Activated T-helper 17 cell treated with anti-CD3 and anti-CD28 coated beads, Interleukin-2, amount 50 U/mL, for 72 hours (primary cell): ENCODE measurements around the gene FCRL2. TPM values are rescaled to one million over a fixed set of nuclear protein-coding genes. Genes with fewer than 3 reads are reported as not detected.
"Not testable (repeated sequence)": the region's sequence is repeated elsewhere in the genome, so short reads cannot be mapped to it uniquely, and the experiment has no call there.

Source experiments
- ATAC-seq: fragments of 150-1000 bp; cut with Tn5 transposase; replicated peaks from 2 replicates; pipeline ENCODE4 v1.10.0; 2021; ENCODE audit warnings: mild to moderate bottlenecking, moderate library complexity
- H3K27ac Mint-ChIP-seq: one replicate; pipeline ENCODE4 v1.8.0; 2022; ENCODE audit warnings: mixed read lengths
- H3K27me3 Mint-ChIP-seq: one replicate; pipeline ENCODE4 v1.8.0; 2022; ENCODE audit warnings: mixed read lengths
- H3K36me3 Mint-ChIP-seq: one replicate; pipeline ENCODE4 v1.8.0; 2022; ENCODE audit warnings: low read depth, mild to moderate bottlenecking, mixed read lengths
- H3K4me1 Mint-ChIP-seq: one replicate; pipeline ENCODE4 v1.8.0; 2022; ENCODE audit warnings: mixed read lengths
- H3K4me3 Mint-ChIP-seq: one replicate; pipeline ENCODE4 v1.8.0; 2022; ENCODE audit warnings: mild to moderate bottlenecking, mixed read lengths
- H3K9me3 Mint-ChIP-seq: one replicate; pipeline ENCODE4 v1.8.0; 2022; ENCODE audit warnings: mixed read lengths
- total RNA-seq, 2 donors: library from RNA; stranded (reverse); gene quantifications; one replicate each; pipeline ENCODE4 v1.2.3, GENCODE V29; 2022

The FCRL2 gene
- total RNA-seq, 2 donors from 2014 or later = not detected

DNA sequence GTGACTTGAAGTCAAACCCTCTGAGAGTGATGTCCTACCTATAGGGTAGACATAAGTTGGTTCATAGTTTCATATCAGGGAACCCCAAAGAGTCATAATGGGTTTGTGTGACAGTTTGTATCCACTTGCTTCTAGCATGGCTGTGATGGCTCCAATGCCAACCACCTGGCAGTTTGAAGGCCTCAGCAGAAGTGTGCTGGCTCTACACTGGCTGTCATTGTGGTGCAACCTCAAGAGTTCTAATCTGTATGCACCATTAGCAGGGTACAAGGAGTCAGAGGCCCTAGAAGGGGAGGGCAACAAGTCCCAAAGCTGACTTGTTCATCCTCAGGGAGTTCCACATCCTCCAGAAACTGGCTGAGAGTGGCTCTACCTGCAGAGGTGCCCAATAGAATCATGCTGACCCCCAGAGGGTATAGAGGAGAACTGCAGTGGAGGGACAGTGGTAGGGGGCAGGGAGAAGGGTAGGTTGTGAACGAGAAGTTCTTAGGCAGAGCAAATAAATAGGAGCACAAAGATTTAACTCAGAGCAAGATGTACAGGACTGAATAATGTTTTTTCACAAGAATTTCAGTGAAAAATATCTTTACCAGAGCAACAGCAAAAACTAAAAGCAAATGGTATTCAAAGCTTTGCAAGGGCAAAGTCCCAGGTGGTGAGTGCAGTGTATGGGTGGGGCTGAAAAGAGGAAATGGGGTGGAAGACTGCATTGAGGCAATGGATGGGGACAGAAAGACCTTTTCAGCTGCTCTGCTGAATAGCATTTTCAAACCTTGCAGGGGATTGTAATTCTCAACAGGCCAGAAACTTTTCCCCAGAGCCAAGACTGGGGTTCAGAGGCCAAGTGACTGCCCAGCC, 3.2 kb downstream of the FCRL2 start:
- no peak overlapping the region for H3K4me3 Mint-ChIP-seq
- no peak overlapping the region for H3K27ac Mint-ChIP-seq
- H3K4me1 Mint-ChIP-seq = no peaks in the 10 kb centered on the region
- H3K27me3 Mint-ChIP-seq = peaks cover 13% of the 10 kb centered on the region
- H3K36me3 Mint-ChIP-seq = no peaks in the 10 kb centered on the region
- H3K9me3 Mint-ChIP-seq = no peaks in the 10 kb centered on the region
- ATAC-seq = peak; percentile 23

DNA sequence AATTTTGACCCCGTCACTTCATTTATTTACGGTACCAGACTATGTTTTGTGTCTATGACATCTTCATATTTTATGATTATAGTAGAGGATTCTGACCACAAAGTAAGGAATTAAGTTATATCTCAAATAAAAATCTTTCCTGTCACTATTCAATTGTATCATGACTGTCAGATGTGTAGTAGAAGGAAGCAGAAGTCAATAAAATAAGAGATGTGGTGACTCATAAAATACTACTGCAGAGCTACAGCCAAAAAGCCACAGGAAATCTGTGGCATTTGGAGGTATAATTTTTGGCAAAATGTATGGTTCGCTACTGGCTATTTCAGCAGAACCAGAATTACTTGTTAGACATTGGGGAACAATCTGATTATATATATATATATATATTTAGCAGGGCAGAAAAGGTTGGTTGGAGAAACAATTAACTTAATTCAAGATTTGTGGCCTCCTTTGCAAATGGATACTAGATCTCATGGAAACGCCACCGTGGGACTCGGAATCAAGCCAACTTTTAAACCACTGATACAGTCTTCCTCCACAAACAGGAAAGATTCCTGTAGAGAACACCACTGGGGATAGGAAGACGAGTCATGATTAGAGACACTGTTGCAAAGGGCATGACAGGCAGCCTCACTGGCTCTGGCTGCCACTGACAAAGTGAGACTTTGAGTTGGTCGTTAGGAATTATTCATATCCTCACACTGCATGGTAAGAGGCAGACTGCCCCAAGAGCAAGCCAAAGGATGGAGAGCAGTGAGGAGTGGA, 5.1 kb downstream of the FCRL2 start:
- Mint-ChIP-seq H3K27me3 (peaks cover 13% of the 10 kb centered on the region), H3K27ac (no peak overlapping the region), H3K9me3 (no peaks in the 10 kb centered on the region), H3K4me3 (no peak overlapping the region), H3K4me1 (no peaks in the 10 kb centered on the region), H3K36me3 (no peaks in the 10 kb centered on the region)
- no peak for ATAC-seq

DNA sequence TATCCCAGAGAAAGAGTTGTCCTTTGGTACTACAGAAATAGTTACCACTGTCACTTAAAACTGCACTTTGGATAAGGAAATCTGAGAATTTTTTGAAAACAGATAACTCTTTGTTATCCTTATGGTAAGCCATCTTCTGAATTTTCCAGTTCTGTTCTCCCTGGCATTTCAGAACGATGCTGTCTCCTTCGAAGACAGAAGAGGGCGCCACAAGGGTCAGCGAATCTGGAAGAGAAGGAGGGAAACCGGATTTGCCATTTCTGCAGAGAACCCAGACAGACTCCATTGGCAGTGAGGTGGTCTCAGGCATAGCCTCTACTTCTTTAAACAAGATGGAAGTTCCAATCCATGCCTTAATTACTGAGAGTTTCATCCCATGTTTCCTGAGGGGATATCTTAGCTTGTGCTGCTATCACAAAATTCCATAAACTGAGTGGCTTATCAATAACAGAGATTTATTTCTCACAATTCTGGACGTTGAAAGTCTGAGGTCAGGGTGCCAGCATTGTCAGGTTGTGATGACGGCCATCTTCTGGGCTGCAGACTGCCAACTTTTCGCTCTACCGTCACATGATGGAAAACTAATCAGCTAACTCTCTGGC, 6.4 kb downstream of the FCRL2 start:
- H3K9me3 Mint-ChIP-seq = no peaks in the 10 kb centered on the region
- no peak overlapping the region for H3K27ac Mint-ChIP-seq
- ATAC-seq = no peak
- H3K4me3 Mint-ChIP-seq = no peak overlapping the region
- H3K4me1 Mint-ChIP-seq = no peaks in the 10 kb centered on the region
- no peaks in the 10 kb centered on the region for H3K36me3 Mint-ChIP-seq
- H3K27me3 Mint-ChIP-seq = peaks cover 13% of the 10 kb centered on the region

DNA sequence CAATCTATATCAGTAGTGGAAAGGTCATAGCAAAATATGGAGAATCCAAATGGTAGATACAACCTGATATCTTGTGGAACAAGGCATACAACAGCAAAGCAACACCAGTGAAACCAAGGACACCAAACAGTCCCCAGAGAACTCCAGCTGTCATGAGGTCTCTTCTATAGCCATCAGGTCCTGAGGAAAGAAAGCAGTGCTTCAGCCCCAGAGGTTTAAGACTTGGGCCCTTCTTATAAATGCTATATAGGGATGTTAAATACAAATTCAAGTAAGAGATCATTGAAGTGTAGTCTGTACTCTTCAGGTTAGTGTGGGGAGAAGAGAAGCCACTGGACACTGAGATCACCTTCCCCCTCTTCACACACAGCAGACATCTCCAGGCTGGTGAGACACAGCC, 10.1 kb downstream of the FCRL2 start:
- Mint-ChIP-seq H3K9me3 (no peaks in the 10 kb centered on the region), H3K27me3 (peaks cover 13% of the 10 kb centered on the region), H3K36me3 (no peaks in the 10 kb centered on the region), H3K4me1 (no peaks in the 10 kb centered on the region), H3K27ac (no peak overlapping the region), H3K4me3 (no peak overlapping the region)
- no peak for ATAC-seq

DNA sequence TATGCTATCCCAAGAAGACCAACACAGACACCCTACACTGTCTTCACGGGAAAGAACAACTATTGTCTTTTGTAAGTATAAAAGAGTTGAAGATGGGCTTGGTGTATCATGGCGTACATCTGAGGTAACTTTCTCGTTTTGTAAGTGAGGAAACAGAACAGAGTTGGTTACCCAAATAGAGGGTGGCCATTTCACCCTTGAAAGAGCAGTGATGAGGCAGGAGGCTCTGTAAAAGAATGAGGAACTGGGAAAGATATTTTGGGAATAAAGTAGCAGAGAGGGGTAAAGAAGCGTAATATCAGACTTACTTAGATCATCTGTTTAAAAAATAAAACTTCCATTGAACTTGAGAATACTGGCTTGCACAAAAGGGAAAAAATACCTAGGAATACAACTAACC, 18.9 kb downstream of the FCRL2 start:
- Mint-ChIP-seq H3K27ac (no peak overlapping the region), H3K9me3 (peaks cover 6% of the 10 kb centered on the region), H3K4me3 (no peak overlapping the region), H3K36me3 (no peaks in the 10 kb centered on the region), H3K27me3 (peaks cover 14% of the 10 kb centered on the region), H3K4me1 (no peaks in the 10 kb centered on the region)
- ATAC-seq = no peak

DNA sequence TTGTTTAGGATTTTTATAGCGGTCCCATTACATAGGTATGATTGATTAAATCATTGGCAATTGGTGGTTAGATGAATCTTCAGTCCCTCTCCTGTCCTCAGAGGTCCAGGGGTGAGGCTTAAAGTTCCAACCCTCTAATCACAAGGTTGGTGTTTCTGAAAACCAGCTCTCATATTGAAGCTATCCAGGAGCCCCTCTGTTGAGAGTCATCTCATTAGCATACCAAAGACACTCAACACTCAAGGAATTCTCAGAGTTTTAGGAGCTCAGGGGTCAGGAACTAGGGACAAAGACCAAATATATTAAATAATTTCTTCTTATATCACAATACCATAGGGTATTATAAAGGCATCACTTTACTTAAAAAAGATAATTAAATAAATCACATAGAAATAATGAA, 23.3 kb downstream of the FCRL2 start:
- Mint-ChIP-seq H3K36me3 (no peaks in the 10 kb centered on the region), H3K4me3 (no peak overlapping the region), H3K9me3 (no peaks in the 10 kb centered on the region), H3K4me1 (no peaks in the 10 kb centered on the region), H3K27ac (no peak overlapping the region), H3K27me3 (peaks cover 17% of the 10 kb centered on the region)
- ATAC-seq = no peak

DNA sequence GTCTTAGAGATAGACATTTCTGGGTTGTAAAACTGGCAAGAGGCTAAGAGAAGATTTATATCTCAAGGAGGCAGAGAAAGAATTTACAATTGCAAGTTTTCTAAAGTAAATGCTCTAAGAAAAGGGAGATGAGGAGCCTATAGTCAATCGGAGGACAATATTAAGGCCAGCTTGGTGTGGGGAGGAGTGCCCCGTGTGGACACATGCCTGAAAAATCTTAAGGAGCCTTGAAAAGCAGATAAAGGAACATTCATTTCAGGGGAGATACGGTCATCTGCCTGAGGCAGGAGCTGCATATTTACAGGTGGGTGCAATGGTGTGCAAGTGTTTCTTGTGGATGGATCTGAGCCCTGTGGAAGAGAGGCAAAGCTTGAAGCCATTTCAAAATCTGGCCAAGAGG, 25.6 kb downstream of the FCRL2 start:
- no peak overlapping the region for H3K27ac Mint-ChIP-seq
- H3K4me3 Mint-ChIP-seq = no peak overlapping the region
- H3K4me1 Mint-ChIP-seq = no peaks in the 10 kb centered on the region
- peaks cover 25% of the 10 kb centered on the region for H3K27me3 Mint-ChIP-seq
- H3K9me3 Mint-ChIP-seq = no peaks in the 10 kb centered on the region
- H3K36me3 Mint-ChIP-seq = no peaks in the 10 kb centered on the region
- ATAC-seq = no peak

DNA sequence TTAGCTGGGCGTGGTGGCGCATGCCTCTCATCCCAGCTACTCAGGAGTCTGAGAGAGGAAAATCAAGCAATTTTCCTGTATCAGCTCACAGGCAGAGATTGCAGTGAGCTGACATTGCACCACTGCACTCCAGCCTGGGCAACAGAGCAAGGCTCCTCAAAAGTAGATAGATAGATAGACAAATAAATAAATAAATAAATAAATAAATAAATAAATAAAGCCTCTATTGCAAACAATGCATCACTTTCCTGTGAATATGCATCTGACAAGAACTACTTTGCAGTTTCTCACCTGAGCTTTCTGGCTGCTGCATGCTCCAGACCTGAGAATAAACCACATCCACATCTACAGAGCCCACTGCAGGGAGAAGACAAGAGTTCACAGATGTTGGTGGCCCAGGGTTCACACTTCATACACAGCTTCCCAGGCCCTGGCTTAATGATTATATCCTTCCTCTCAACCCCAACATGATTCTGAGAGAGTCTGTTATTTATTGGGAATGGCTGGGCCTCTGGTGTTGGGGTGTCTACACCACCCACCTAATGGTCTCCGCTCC, 28.6 kb downstream of the FCRL2 start:
- Mint-ChIP-seq H3K4me1 (no peaks in the 10 kb centered on the region), H3K9me3 (no peaks in the 10 kb centered on the region), H3K36me3 (no peaks in the 10 kb centered on the region), H3K4me3 (no peak overlapping the region), H3K27ac (no peak overlapping the region), H3K27me3 (peaks cover 22% of the 10 kb centered on the region)
- no peak for ATAC-seq

DNA sequence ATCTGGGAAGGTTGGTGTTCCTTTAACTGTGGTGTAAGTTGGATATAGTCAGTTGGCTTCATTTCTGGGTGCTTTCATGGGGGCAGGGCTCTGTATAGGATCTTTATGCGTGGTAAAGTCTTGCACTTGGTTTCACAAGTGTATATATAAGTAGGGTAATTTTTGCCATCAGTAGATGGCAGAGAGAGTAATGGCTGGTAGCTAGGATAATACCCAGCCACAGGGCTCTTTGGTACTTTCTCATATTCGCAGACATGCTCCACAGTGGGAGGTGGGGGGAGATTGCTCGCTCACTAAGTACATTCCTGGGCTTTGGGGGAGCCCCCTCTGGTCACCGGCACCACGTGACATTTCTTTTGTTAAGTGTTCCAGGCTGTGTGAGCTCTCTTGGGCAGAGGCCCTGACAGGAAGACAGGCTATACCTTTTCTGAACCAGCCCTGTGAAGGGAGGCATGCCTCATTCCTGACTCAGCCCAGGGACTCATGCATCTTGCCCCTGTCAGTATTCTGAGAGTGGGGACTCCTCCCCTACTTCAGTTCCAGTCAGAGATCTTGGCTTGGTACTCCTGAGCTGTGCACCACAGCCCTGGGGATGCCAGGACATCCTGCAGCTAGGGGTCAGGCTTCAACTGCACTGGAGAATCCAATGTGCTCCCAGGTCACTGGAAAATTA, 37.6 kb downstream of the FCRL2 start:
- no peak overlapping the region for H3K27ac Mint-ChIP-seq
- H3K27me3 Mint-ChIP-seq = peaks cover 9% of the 10 kb centered on the region
- no peak overlapping the region for H3K4me3 Mint-ChIP-seq
- H3K36me3 Mint-ChIP-seq = no peaks in the 10 kb centered on the region
- no peaks in the 10 kb centered on the region for H3K4me1 Mint-ChIP-seq
- H3K9me3 Mint-ChIP-seq = no peaks in the 10 kb centered on the region
- ATAC-seq = peak; percentile 28

DNA sequence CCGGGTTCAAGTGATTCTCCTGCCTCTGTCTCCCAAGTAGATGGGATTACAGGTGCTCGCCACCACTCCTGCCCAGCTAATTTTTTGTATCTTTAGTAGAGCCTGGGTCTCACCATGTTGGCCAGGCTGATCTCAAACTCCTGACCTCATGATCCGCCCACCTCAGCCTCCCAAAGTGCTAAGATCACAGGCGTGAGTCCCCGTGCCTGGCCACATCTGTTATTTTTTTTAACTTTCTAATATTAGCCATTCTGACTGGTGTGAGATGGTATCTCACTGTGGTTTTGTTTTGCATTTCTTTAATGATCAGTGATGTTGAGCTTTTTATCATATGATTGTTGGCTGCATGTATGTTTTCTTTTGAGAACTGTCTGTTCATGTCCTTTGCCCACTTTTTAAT, 40.9 kb downstream of the FCRL2 start:
- H3K4me1 Mint-ChIP-seq, H3K9me3 Mint-ChIP-seq, H3K4me3 Mint-ChIP-seq, H3K36me3 Mint-ChIP-seq, H3K27me3 Mint-ChIP-seq, H3K27ac Mint-ChIP-seq, ATAC-seq: not testable (repeated sequence)

DNA sequence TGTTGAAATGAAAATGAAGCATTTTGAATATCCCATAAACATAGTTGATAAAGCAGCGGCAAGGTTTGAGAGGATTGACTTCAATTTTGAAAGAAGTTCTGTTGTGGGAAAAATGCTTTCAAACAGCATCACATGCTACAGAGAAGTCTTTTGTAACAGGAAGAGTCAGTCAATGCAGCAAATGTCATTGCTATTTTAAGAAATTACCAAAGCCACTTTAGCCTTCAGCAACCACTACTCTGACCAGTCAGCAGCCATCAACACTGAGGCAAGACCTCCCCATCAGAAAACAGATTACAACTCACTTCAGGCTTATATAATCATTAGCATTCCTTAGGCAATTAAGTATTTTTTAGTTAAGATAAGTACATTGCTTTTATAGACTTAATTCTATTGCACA, 42.6 kb downstream of the FCRL2 start:
- H3K4me3 Mint-ChIP-seq = no peak overlapping the region

DNA sequence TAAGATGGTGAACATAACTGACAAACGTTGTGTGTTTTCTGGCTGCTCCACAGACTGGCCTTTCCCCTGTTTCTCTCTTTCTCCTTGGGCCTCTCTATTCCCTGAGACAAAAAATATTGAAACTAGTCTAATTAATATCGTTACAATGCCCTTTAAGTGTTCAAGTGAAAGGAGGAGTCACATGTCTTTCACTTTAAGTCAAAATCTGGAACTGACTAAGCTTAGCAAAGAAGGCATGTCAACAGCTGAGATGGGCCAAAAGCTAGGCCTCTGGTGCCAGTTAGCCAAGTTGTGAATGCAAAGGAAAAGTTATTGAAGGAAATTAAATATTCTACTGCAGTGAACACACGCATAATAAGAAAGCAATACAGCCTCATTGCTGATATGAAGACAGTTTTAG, 44.2 kb downstream of the FCRL2 start:
- peak; percentile 39 for ATAC-seq
- no peak overlapping the region for H3K27ac Mint-ChIP-seq
- no peaks in the 10 kb centered on the region for H3K27me3 Mint-ChIP-seq
- no peak overlapping the region for H3K4me3 Mint-ChIP-seq
- no peaks in the 10 kb centered on the region for H3K4me1 Mint-ChIP-seq
- H3K36me3 Mint-ChIP-seq = no peaks in the 10 kb centered on the region
- no peaks in the 10 kb centered on the region for H3K9me3 Mint-ChIP-seq

More for the DNA sequence above, 42.6 kb downstream of the FCRL2 start:
- Mint-ChIP-seq H3K9me3 (no peaks in the 10 kb centered on the region), H3K27me3 (no peaks in the 10 kb centered on the region), H3K4me1 (no peaks in the 10 kb centered on the region), H3K36me3 (no peaks in the 10 kb centered on the region), H3K27ac (no peak overlapping the region)
- ATAC-seq = no peak

DNA sequence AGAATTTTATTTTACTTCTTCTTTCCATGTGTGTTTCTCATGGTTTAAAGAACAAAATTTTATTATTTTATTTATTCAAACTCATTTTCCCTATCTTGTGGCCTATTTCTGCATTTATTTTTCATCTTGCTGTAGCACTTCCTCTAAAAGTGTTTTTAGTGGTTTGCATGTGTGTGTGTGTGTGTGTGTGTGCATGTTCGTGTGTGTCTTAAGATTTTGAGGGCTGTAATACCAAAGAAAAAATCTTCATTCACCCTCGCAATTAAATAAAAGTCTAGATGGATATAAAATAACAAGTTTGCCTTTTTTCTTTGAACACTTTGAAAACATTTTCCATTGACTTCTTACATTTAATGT, 51.7 kb downstream of the FCRL2 start:
- Mint-ChIP-seq H3K36me3 (no peaks in the 10 kb centered on the region), H3K27ac (peak overlapping the region; percentile 26), H3K4me3 (no peak overlapping the region), H3K27me3 (peaks cover 18% of the 10 kb centered on the region), H3K9me3 (peaks cover 8% of the 10 kb centered on the region), H3K4me1 (no peaks in the 10 kb centered on the region)
- ATAC-seq = no peak

DNA sequence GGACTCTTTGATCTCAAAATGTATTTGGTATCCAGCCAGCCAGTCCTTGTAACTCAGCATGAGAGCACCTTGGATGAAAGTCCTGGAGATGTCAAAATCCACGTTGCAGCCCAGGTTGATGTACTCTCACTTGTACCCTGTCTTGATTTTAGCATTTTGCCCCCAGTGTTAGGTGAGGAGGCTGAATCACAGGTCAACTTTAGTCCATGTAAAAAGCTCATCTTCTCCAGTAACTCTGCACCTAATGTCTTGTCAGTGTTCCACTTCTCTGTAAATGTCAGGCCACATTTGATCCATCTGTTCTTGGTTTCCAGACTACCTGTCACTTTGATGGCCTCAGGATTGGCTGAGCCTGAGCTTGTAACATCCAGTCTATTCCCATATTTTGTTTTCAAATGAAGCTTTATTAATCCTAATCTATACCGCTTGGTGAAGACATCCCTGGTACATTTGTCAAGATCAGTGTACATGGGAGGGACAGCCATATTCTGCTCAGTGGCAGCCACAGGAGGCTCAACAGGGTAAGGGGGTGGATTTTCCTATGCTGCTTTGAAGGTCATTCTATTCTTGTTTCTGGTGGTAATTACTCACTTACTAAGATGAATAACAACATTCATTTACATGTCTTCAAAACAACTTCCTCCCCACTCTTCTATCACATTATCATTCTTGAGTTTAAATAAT, 52.3 kb downstream of the FCRL2 start:
- Mint-ChIP-seq H3K27me3 (peaks cover 19% of the 10 kb centered on the region), H3K27ac (peak overlapping the region; percentile 26), H3K9me3 (peaks cover 8% of the 10 kb centered on the region), H3K4me1 (no peaks in the 10 kb centered on the region), H3K4me3 (no peak overlapping the region), H3K36me3 (no peaks in the 10 kb centered on the region)
- peak; percentile 60 for ATAC-seq
